RWPE2 (cell line): ENCODE results near the gene CDC37L1.

ENCODE experiments used
- ATAC-seq: fragments of 200-7000 bp; cut with Tn5 transposase; 3 replicates; pipeline ENCODE4 v1.9.1; 2021; ENCODE audit warnings: low read depth
- DNase-seq: peaks from one replicate; pipeline ENCODE4 v3.0.0-alpha.2; 2020; ENCODE audit warnings: low spot score
- H3K27ac ChIP-seq: fragments of 450-650 bp; 2 replicates; pipeline ENCODE4 v1.5.1; 2017; ENCODE audit warnings: mild to moderate bottlenecking; ENCODE audit not compliant: poor library complexity, severe bottlenecking
- H3K27me3 ChIP-seq: fragments of 250-450 bp; sonication (Bioruptor Pico); 2 replicates; pipeline ENCODE4 v1.5.1; 2021; ENCODE audit warnings: mild to moderate bottlenecking, moderate library complexity; ENCODE audit not compliant: insufficient read depth, poor library complexity, severe bottlenecking
- H3K36me3 ChIP-seq: fragments of 250-450 bp; sonication (Bioruptor Pico); 2 replicates; pipeline ENCODE4 v1.5.1; 2020; ENCODE audit warnings: low read depth, mild to moderate bottlenecking, moderate library complexity
- H3K4me1 ChIP-seq: fragments of 250-450 bp; sonication (Bioruptor Pico); 2 replicates; pipeline ENCODE4 v1.5.1; 2021; ENCODE audit warnings: mild to moderate bottlenecking, moderate library complexity; ENCODE audit not compliant: insufficient read depth, poor library complexity, severe bottlenecking
- H3K4me3 ChIP-seq: fragments of 250-450 bp; sonication (Bioruptor Pico); 2 replicates; pipeline ENCODE4 v1.5.1; 2021; ENCODE audit warnings: mild to moderate bottlenecking, moderate library complexity; ENCODE audit not compliant: severe bottlenecking
- H3K9me3 ChIP-seq: fragments of 250-450 bp; sonication (Bioruptor Pico); 2 replicates; pipeline ENCODE4 v1.5.1; 2021; ENCODE audit warnings: mild to moderate bottlenecking, moderate library complexity; ENCODE audit not compliant: severe bottlenecking
- CTCF ChIP-seq: fragments of 450-650 bp; IDR thresholded peaks from one replicate; pipeline ENCODE4 v1.5.1; 2017; ENCODE audit warnings: mild to moderate bottlenecking, moderate library complexity; ENCODE audit not compliant: poor library complexity, severe bottlenecking

Gene CDC37L1

GRCh38 chr9:4684820-4685219 lies 5.5 kb downstream of the CDC37L1 start:
- no peak for TF ChIP-seq CTCF
- ATAC-seq = no peak
- peaks cover 8% of the 10 kb centered on the region for H3K4me1 ChIP-seq
- no peak overlapping the region for H3K27ac ChIP-seq
- H3K36me3 ChIP-seq = peaks cover 53% of the 10 kb centered on the region
- no peak for DNase-seq
- no peak overlapping the region for H3K4me3 ChIP-seq
- no peaks in the 10 kb centered on the region for H3K27me3 ChIP-seq
- no peaks in the 10 kb centered on the region for H3K9me3 ChIP-seq

- no peak for TF ChIP-seq CTCF
- H3K9me3 ChIP-seq = no peaks in the 10 kb centered on the region
- ATAC-seq (no peak), DNase-seq (no peak)
- no peak overlapping the region for H3K27ac ChIP-seq
- H3K4me3 ChIP-seq = no peak overlapping the region
- peaks cover 2% of the 10 kb centered on the region for H3K4me1 ChIP-seq
- peaks cover 61% of the 10 kb centered on the region for H3K36me3 ChIP-seq
- no peaks in the 10 kb centered on the region for H3K27me3 ChIP-seq
These were observed 6.7 kb downstream of the CDC37L1 start for GRCh38 chr9:4686112-4686511.

GRCh38 chr9:4686584-4686983 lies 7.2 kb downstream of the CDC37L1 start:
- DNase-seq (no peak), ATAC-seq (no peak)
- Histone ChIP-seq H3K4me1 (no peaks in the 10 kb centered on the region), H3K36me3 (peaks cover 62% of the 10 kb centered on the region), H3K9me3 (no peaks in the 10 kb centered on the region), H3K4me3 (no peak overlapping the region), H3K27me3 (no peaks in the 10 kb centered on the region), H3K27ac (no peak overlapping the region)
- no peak for TF ChIP-seq CTCF

GRCh38 chr9:4689021-4689420 lies 9.7 kb downstream of the CDC37L1 start:
- H3K27me3 ChIP-seq = no peaks in the 10 kb centered on the region
- DNase-seq (no peak), ATAC-seq (no peak)
- H3K4me1 ChIP-seq = no peaks in the 10 kb centered on the region
- H3K4me3 ChIP-seq = no peak overlapping the region
- H3K9me3 ChIP-seq = no peaks in the 10 kb centered on the region
- H3K36me3 ChIP-seq = peaks cover 74% of the 10 kb centered on the region
- TF ChIP-seq CTCF = no peak
- no peak overlapping the region for H3K27ac ChIP-seq

GRCh38 chr9:4689687-4690104 lies 10.3 kb downstream of the CDC37L1 start:
- no peak for DNase-seq
- Histone ChIP-seq H3K9me3 (no peaks in the 10 kb centered on the region), H3K27me3 (no peaks in the 10 kb centered on the region), H3K4me3 (no peak overlapping the region), H3K36me3 (peaks cover 68% of the 10 kb centered on the region), H3K4me1 (no peaks in the 10 kb centered on the region), H3K27ac (no peak overlapping the region)
- ATAC-seq = peak; percentile 31; the same call in 2 of the 3 replicates
- TF ChIP-seq CTCF = no peak
